ENCODE data around the gene ALG8. TPM values are rescaled to one million over a fixed set of nuclear protein-coding genes. Genes with fewer than 3 reads are reported as not detected.

ALG8 gene
- total and polyA plus RNA-seq, 2 experiments from 2014 or later: 41.6 to 57.2 TPM

DNA sequence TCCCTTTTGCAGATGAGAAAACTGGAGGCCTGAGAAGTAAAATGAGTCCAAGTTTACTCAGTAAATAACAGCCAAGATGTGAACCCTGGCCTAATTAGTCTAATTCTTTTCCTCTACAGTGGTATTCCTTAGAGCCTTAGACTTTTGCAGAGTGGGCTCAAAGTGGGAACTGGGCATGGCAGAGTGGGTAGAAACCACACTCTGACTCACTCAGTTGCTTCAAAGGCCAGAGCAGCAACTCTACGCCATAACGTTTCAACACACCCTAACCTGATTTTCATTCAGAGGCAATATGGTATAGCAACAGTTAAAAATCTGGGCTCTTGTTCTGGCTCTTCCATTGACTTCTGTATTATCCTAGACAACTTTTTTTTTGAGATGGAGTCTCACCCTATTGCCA is 73.0 kb downstream of the ALG8 start:
- H3K36me3 ChIP-seq (ENCODE audit: low read depth): peaks cover 28% of the 10 kb centered on the region
- 96 to 100% methylated on average over 2 of the region's 2 CpGs for WGBS, 2 experiments (ENCODE audit: low coverage in 1 of 2, low lambda C conversion rate in 2 of 2, missing lambda C conversion rate in 2 of 2)
- no peaks in the 10 kb centered on the region for H4K20me1 ChIP-seq (ENCODE audit: insufficient read depth)
- no peak overlapping the region for H3K9ac ChIP-seq
- H2AFZ ChIP-seq: no peak overlapping the region
- H3K9me3 ChIP-seq (ENCODE audit: low read depth): no peaks in the 10 kb centered on the region
- no peaks in the 10 kb centered on the region for H3K27me3 ChIP-seq (replicated peaks; ENCODE audit: insufficient read depth)
- H3K9me2 ChIP-seq (ENCODE audit: insufficient read depth): no peaks in the 10 kb centered on the region
- H3K4me3 ChIP-seq: no peak overlapping the region
- TF ChIP-seq EZH2 (IDR thresholded peaks at IDR 0.05; ENCODE audit: insufficient read depth, poor library complexity, severe bottlenecking) (no peak), EZH2phosphoT487 (IDR thresholded peaks at IDR 0.05; ENCODE audit: insufficient read depth, low read depth) (no peak)
- peaks cover 15% of the 10 kb centered on the region for H3K79me2 ChIP-seq (ENCODE audit: insufficient read depth)
- H3K4me2 ChIP-seq (ENCODE audit: unreplicated experiment): no peak overlapping the region
- no peaks in the 10 kb centered on the region for H3F3A ChIP-seq (ENCODE audit: insufficient read depth)
- DNase-seq: no peak
- no peak overlapping the region for H3K27ac ChIP-seq
- in situ Hi-C loops (cut with MboI): no loop called here
- H3K4me1 ChIP-seq (ENCODE audit: insufficient read depth): no peaks in the 10 kb centered on the region

DNA sequence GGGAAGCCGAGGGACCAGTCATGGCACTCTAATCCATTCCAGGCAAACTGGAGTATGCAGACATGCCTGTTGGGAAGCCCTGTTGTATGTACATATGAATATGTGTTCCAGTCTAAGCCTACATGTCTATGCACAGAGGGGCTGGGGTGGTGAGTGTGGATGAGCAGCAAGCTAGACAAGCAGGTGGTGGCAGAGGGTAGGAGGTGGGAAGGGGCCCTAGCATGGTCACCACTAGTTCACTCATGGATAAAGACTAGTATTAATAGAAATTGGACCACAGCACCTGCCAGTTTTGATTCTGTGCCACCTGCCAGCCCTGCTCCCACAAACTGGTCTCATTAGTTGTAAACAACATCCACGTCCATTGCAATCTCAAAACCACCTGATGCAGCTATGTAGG is 74.2 kb downstream of the ALG8 start:
- no peaks in the 10 kb centered on the region for H3K9me3 ChIP-seq (ENCODE audit: low read depth)
- no peak overlapping the region for H2AFZ ChIP-seq
- no peak for DNase-seq
- no peak overlapping the region for H3K4me3 ChIP-seq
- peaks cover 2% of the 10 kb centered on the region; the same call in 1 of the 2 replicates for H3K79me2 ChIP-seq (ENCODE audit: insufficient read depth)
- no peaks in the 10 kb centered on the region for H3K9me2 ChIP-seq (ENCODE audit: insufficient read depth)
- TF ChIP-seq EZH2 (IDR thresholded peaks at IDR 0.05; ENCODE audit: insufficient read depth, poor library complexity, severe bottlenecking): no peak
- no peak for TF ChIP-seq EZH2phosphoT487 (IDR thresholded peaks at IDR 0.05; ENCODE audit: insufficient read depth, low read depth)
- 94 to 98% methylated on average over 2 of the region's 2 CpGs for WGBS, 2 experiments (ENCODE audit: low coverage in 1 of 2, low lambda C conversion rate in 2 of 2, missing lambda C conversion rate in 2 of 2)
- H3K36me3 ChIP-seq (ENCODE audit: low read depth): peaks cover 20% of the 10 kb centered on the region
- H3K27me3 ChIP-seq (replicated peaks; ENCODE audit: insufficient read depth): no peaks in the 10 kb centered on the region
- in situ Hi-C loops (cut with MboI): no loop called here
- H3K9ac ChIP-seq: no peak overlapping the region
- H3K4me2 ChIP-seq (ENCODE audit: unreplicated experiment): no peak overlapping the region
- no peak overlapping the region for H3K27ac ChIP-seq
- no peaks in the 10 kb centered on the region for H3F3A ChIP-seq (ENCODE audit: insufficient read depth)
- no peaks in the 10 kb centered on the region for H3K4me1 ChIP-seq (ENCODE audit: insufficient read depth)
- no peaks in the 10 kb centered on the region for H4K20me1 ChIP-seq (ENCODE audit: insufficient read depth)

DNA sequence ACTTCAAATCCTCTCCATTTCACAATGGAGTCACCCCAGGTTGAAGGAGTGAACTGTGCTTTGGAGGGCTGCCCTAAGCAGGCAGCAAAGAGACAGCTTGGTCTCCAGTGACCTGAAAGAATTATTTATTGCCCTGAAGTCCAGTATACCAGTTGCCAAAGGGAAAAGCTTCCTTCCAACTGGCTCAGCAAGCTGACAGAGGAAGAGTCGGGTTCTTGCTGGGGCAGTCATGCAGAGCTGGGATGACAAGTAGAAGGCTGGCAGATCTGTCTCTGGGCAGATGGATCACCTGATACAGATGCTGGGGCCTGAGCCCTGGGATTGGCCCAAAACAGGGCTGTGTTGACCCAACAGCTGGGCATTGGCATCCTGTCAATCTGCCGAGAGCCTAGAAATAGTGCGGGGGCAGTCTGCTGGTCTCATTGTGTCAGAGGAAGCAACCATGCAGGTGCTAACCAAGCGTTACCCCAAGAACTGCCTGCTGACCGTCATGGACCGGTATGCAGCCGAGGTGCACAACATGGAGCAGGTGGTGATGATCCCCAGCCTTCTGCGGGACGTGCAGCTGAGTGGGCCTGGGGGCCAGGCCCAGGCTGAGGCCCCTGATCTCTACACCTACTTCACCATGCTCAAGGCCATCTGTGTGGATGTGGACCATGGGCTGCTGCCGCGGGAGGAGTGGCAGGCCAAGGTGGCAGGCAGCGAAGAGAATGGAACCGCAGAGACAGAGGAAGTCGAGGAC is 75.8 kb downstream of the ALG8 start, which contains the start of gene THRSP:
TSS of gene THRSP (plus strand) at position 422 of the 742 bp plus-strand sequence. CDS start at position 443, 21 bp downstream.
- DNase-seq: no peak
- Histone ChIP-seq H3K4me3 (no peak within 1 kb of the TSS), H2AFZ (no peak within 1 kb of the TSS), H3K4me2 (ENCODE audit: unreplicated experiment) (no peak within 1 kb of the TSS), H3K27ac (no peak within 1 kb of the TSS), H3K9ac (no peak within 1 kb of the TSS), H4K20me1 (ENCODE audit: insufficient read depth) (no peaks in the 10 kb centered on the region), H3K9me3 (ENCODE audit: low read depth) (no peaks in the 10 kb centered on the region), H3K36me3 (ENCODE audit: low read depth) (peaks cover 8% of the 10 kb centered on the region; the same call in 1 of the 2 replicates), H3K27me3 (replicated peaks; ENCODE audit: insufficient read depth) (no peaks in the 10 kb centered on the region), H3K9me2 (ENCODE audit: insufficient read depth) (no peaks in the 10 kb centered on the region), H3K79me2 (ENCODE audit: insufficient read depth) (no peaks in the 10 kb centered on the region), H3K4me1 (ENCODE audit: insufficient read depth) (no peaks in the 10 kb centered on the region), H3F3A (ENCODE audit: insufficient read depth) (no peaks in the 10 kb centered on the region)
- TF ChIP-seq EZH2 (IDR thresholded peaks at IDR 0.05; ENCODE audit: insufficient read depth, poor library complexity, severe bottlenecking) (no peak), EZH2phosphoT487 (IDR thresholded peaks at IDR 0.05; ENCODE audit: insufficient read depth, low read depth) (no peak)
- 96% methylated on average over 13 to 14 of the region's 14 CpGs for whole genome bisulfite sequencing, 2 experiments (ENCODE audit: low coverage in 1 of 2, low lambda C conversion rate in 2 of 2, missing lambda C conversion rate in 2 of 2)
- in situ Hi-C loops (cut with MboI): no loop called here

DNA sequence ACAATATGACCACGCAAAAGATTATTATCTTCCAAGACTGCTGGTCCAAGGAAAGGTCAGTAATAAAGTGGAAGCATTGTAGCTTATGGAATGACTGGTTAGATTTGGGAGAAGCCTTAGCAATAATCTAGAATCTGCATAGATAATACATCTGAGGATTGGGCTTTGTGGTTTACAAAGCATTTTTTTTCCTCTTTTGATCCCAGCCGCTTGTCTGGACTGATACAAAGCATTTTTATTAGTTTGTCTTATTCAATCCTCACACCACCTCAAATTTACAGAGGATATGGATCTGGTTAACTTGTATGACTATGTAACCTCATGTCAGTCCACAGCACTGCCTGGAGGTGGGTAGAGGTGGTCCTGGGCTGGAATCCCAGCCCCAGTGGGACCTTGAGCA is 76.8 kb downstream of the ALG8 start:
- no peak overlapping the region for H3K27ac ChIP-seq
- no peak overlapping the region for H3K9ac ChIP-seq
- no peaks in the 10 kb centered on the region for H3K27me3 ChIP-seq (replicated peaks; ENCODE audit: insufficient read depth)
- H4K20me1 ChIP-seq (ENCODE audit: insufficient read depth): no peaks in the 10 kb centered on the region
- TF ChIP-seq EZH2phosphoT487 (IDR thresholded peaks at IDR 0.05; ENCODE audit: insufficient read depth, low read depth) (no peak), EZH2 (IDR thresholded peaks at IDR 0.05; ENCODE audit: insufficient read depth, poor library complexity, severe bottlenecking) (no peak)
- peaks cover 3% of the 10 kb centered on the region; the same call in 1 of the 2 replicates for H3K36me3 ChIP-seq (ENCODE audit: low read depth)
- WGBS, 2 experiments (ENCODE audit: low coverage in 1 of 2, low lambda C conversion rate in 2 of 2, missing lambda C conversion rate in 2 of 2): 62 to 67% methylated on average over 2 of the region's 2 CpGs
- in situ Hi-C loops (cut with MboI): no loop called here
- no peaks in the 10 kb centered on the region for H3K9me3 ChIP-seq (ENCODE audit: low read depth)
- no peak overlapping the region for H3K4me2 ChIP-seq (ENCODE audit: unreplicated experiment)
- H2AFZ ChIP-seq: no peak overlapping the region
- no peaks in the 10 kb centered on the region for H3K4me1 ChIP-seq (ENCODE audit: insufficient read depth)
- H3K4me3 ChIP-seq: no peak overlapping the region
- no peak for DNase-seq
- H3K9me2 ChIP-seq (ENCODE audit: insufficient read depth): no peaks in the 10 kb centered on the region
- H3F3A ChIP-seq (ENCODE audit: insufficient read depth): no peaks in the 10 kb centered on the region
- no peaks in the 10 kb centered on the region for H3K79me2 ChIP-seq (ENCODE audit: insufficient read depth)

Measured in GM23248 (cell line).